Lung (tissue), 12 donors: ENCODE measurements around the gene PROCA1. TPM values are rescaled to one million over a fixed set of nuclear protein-coding genes. Genes with fewer than 3 reads are reported as not detected.

Source experiments
- ATAC-seq: fragments of 200-7000 bp; cut with Tn5 transposase; one replicate; pipeline ENCODE4 v1.9.1; 2020; ENCODE audit warnings: moderate number of reproducible peaks; ENCODE audit not compliant: insufficient read depth, low FRiP score
- DNase-seq, 3 donors: peaks; one replicate each; pipeline ENCODE4 v3.0.0-alpha.2; 2013 to 2017
- H3K27ac ChIP-seq, 2 donors: one replicate each; pipeline ENCODE4 v1.5.1; 2013; ENCODE audit warnings: mild to moderate bottlenecking in 2 of 2, moderate library complexity in 2 of 2, control low read depth in 1 of 2, inconsistent platforms in 1 of 2, low read depth in 1 of 2, low read length in 1 of 2
- H3K27me3 ChIP-seq, 3 donors: one replicate each; pipeline ENCODE4 v1.5.1; 2013; ENCODE audit warnings: low read length in 2 of 3; ENCODE audit not compliant: control insufficient read depth in 3 of 3, insufficient read depth in 3 of 3
- H3K36me3 ChIP-seq, 4 donors: one replicate each; pipeline ENCODE4 v1.5.1; 2013; ENCODE audit warnings: low read length in 4 of 4, mild to moderate bottlenecking in 1 of 4, moderate library complexity in 1 of 4; ENCODE audit not compliant: control insufficient read depth in 4 of 4, insufficient read depth in 4 of 4
- H3K4me1 ChIP-seq, 5 donors: one replicate each; pipeline ENCODE4 v1.5.1; 2013; ENCODE audit warnings: low read length in 5 of 5, mild to moderate bottlenecking in 2 of 5, moderate library complexity in 1 of 5; ENCODE audit not compliant: control insufficient read depth in 5 of 5, insufficient read depth in 5 of 5
- H3K4me3 ChIP-seq: one replicate; pipeline ENCODE4 v1.5.1; 2013; ENCODE audit warnings: mild to moderate bottlenecking, control low read depth, moderate library complexity
- H3K9ac ChIP-seq, 2 donors: one replicate each; pipeline ENCODE4 v1.5.1; 2013; ENCODE audit warnings: low read length in 2 of 2, control low read depth in 1 of 2; ENCODE audit not compliant: insufficient read depth in 1 of 2
- H3K9me3 ChIP-seq, 4 donors: one replicate each; pipeline ENCODE4 v1.5.1; 2013; ENCODE audit warnings: low read length in 3 of 4, mild to moderate bottlenecking in 1 of 4, moderate library complexity in 1 of 4; ENCODE audit not compliant: control insufficient read depth in 4 of 4, insufficient read depth in 3 of 4
- CTCF ChIP-seq: IDR thresholded peaks from 2 replicates; pipeline ENCODE4 v1.5.1; 2012; ENCODE audit warnings: mild to moderate bottlenecking; ENCODE audit errors: control extremely low read depth, extremely low read depth
- WGBS, 2 donors: extraction: QIAGEN DNeasy Blood & Tissue Kit; methylation state at CpG; one replicate each; pipeline ENCODE4 v1.1.7; 2013; 5-methylcytosine and 5-hydroxymethylcytosine counted together
- polyA plus RNA-seq, 2 donors: library from polyadenylated mRNA; stranded (reverse); fragments of 200-250 nt; gene quantifications; one replicate each; pipeline ENCODE4 v1.2.1, GENCODE V29; 2013
- total RNA-seq, 2 donors: library from RNA; depleted of rRNA in 1 of 2; stranded (reverse); fragments of >200 nt in 1 of 2; gene quantifications; one replicate each; pipeline ENCODE4 v1.2.1, GENCODE V29; 2014 to 2021
- donor health status: control.
- donor health status: control.
- donor health status: Bipolar disorder and iron deficiency.
- donor health status: healthy.
- donor health status: DM: yes; HTN: yes; CAD: no.

The PROCA1 gene
- total and polyA plus RNA-seq, 4 donors, result 1.2 to 3.7 (median 2.7) TPM

DNA sequence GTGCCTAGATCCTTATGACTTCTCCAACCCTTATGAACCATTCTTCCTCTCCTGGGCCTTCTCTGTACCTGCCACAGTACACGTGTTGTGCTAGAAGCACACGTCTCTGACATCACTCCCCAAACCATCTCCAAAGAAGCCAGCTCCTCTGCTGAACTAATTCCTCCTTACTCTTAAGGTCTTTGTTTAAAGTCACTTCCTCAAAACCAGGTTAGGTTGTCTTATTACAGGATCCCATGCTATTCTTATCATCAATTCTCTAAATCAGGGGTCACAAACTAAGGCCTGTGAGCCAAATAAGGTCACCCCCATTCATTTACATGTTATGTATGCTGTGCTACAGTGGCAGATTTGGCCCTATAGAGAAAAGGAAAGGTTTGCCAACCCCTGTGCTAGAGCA is 45.7 kb downstream of the PROCA1 start:
- H3K27me3 ChIP-seq, result no peaks in the 10 kb centered on the region
- no peaks in the 10 kb centered on the region for H3K9me3 ChIP-seq
- peaks cover 3 to 25% (median 12%) of the 10 kb centered on the region in 4 donors for H3K36me3 ChIP-seq
- no peak for TF ChIP-seq CTCF
- whole genome bisulfite sequencing, 2 donors, result 59 to 75% methylated on average over 2 of the region's 2 CpGs
- H3K4me1 ChIP-seq, result peaks cover 0 to 18% (median 6%) of the 10 kb centered on the region in 5 donors
- DNase-seq (no peak), ATAC-seq (no peak)
- no peak overlapping the region for H3K9ac ChIP-seq
- H3K27ac ChIP-seq, result no peak overlapping the region
- no peak overlapping the region for H3K4me3 ChIP-seq

GRCh38 chr17:28663723-28664122 is 48.0 kb downstream of the PROCA1 start:
- Histone ChIP-seq H3K27ac (no peak overlapping the region), H3K4me3 (no peak overlapping the region), H3K27me3 (no peaks in the 10 kb centered on the region), H3K9me3 (no peaks in the 10 kb centered on the region), H3K36me3 (peaks cover 0 to 21% (median 13%) of the 10 kb centered on the region in 4 donors), H3K4me1 (peaks cover 2 to 25% (median 9%) of the 10 kb centered on the region in 5 donors), H3K9ac (peak overlapping the region in 1 of 2 donors; percentile 95)
- DNase-seq, result no peak
- TF ChIP-seq CTCF, result no peak
- ATAC-seq, result no peak

DNA sequence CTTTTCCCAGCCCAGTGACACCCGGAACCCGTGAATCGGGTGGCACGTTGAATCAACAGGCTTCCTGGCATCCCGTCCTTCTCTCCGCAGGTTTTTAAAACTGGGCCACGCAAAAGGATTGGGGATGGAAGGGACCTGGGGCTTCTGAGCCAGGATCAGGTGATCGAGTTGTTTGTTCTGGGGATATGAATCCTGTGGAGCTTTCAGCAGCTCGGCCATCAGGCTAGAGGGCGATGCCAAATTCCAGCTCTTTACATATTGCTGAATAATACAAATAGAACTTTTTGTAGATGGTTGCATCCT is 49.2 kb downstream of the PROCA1 start:
- H3K9me3 ChIP-seq, result no peaks in the 10 kb centered on the region
- ATAC-seq, result no peak
- DNase-seq, result no peak
- H3K9ac ChIP-seq, result peak overlapping the region; percentile 95 to 97
- TF ChIP-seq CTCF, result no peak
- peaks cover 0 to 19% (median 10%) of the 10 kb centered on the region in 4 donors for H3K36me3 ChIP-seq
- H3K27me3 ChIP-seq, result no peaks in the 10 kb centered on the region
- H3K27ac ChIP-seq, result peak overlapping the region; percentile 96 to 98
- WGBS, 2 donors, result 0 to 1% methylated on average over 10 of the region's 10 CpGs
- H3K4me1 ChIP-seq, result peaks cover 2 to 25% (median 9%) of the 10 kb centered on the region in 5 donors
- H3K4me3 ChIP-seq, result peak overlapping the region; percentile 84
